Ramos (cell line): Measurements from ENCODE around the gene GSC2.
"Not testable (repeated sequence)": the region's sequence is repeated elsewhere in the genome, so short reads cannot be mapped to it uniquely, and the experiment has no call there.

ENCODE experiments used
- in situ Hi-C: fragments of 300-500 bp; cut with MboI; formaldehyde crosslinking; loops from one replicate; pipeline ENCODE4 v1.14.3; 2022; ENCODE audit warnings: low sequenced_read_pairs; ENCODE audit not compliant: unreplicated experiment

GSC2 gene

GRCh38 chr22:19166421-19166820, 16.3 kb upstream of the GSC2 start:
- in situ Hi-C loops: no loop called here

- in situ Hi-C loops: no loop called here
Measured at GRCh38 chr22:19164425-19164824, 14.3 kb upstream of the GSC2 start.

GRCh38 chr22:19158649-19159048, 8.6 kb upstream of the GSC2 start:
- in situ Hi-C loops: not testable (repeated sequence)

- in situ Hi-C loops: not testable (repeated sequence)
Measured at GRCh38 chr22:19156109-19156508, 6.0 kb upstream of the GSC2 start.

- in situ Hi-C loops: no loop called here
Measured at GRCh38 chr22:19152942-19153883, 3.1 kb upstream of the GSC2 start.

- in situ Hi-C loops: no loop called here
Measured at GRCh38 chr22:19151329-19152191, 1.5 kb upstream of the GSC2 start.

GRCh38 chr22:19150482-19151328, 613 bp upstream of the GSC2 start:
- in situ Hi-C loops: no loop called here

- in situ Hi-C loops: no loop called here
Measured at GRCh38 chr22:19149047-19149883, 827 bp downstream of the GSC2 start.

GRCh38 chr22:19148417-19149046, 1.6 kb downstream of the GSC2 start:
- in situ Hi-C loops: no loop called here

GRCh38 chr22:19147195-19147780, 2.8 kb downstream of the GSC2 start:
- in situ Hi-C loops: no loop called here

GRCh38 chr22:19146215-19146968, 3.7 kb downstream of the GSC2 start:
- in situ Hi-C loops: no loop called here

GRCh38 chr22:19143967-19144400, 6.1 kb downstream of the GSC2 start:
- in situ Hi-C loops: no loop called here

- in situ Hi-C loops: no loop called here
Measured at GRCh38 chr22:19143212-19143611, 6.9 kb downstream of the GSC2 start.

- in situ Hi-C loops: no loop called here
Measured at GRCh38 chr22:19142394-19142793, 7.7 kb downstream of the GSC2 start.

- in situ Hi-C loops: no loop called here
Measured at GRCh38 chr22:19139974-19140373, 10.1 kb downstream of the GSC2 start.

- in situ Hi-C loops: no loop called here
Measured at GRCh38 chr22:19139001-19139356, 11.1 kb downstream of the GSC2 start.

GRCh38 chr22:19138217-19139000, 11.7 kb downstream of the GSC2 start:
- in situ Hi-C loops: no loop called here
